ENCODE data around the gene HAGHL.

The HAGHL gene

DNA sequence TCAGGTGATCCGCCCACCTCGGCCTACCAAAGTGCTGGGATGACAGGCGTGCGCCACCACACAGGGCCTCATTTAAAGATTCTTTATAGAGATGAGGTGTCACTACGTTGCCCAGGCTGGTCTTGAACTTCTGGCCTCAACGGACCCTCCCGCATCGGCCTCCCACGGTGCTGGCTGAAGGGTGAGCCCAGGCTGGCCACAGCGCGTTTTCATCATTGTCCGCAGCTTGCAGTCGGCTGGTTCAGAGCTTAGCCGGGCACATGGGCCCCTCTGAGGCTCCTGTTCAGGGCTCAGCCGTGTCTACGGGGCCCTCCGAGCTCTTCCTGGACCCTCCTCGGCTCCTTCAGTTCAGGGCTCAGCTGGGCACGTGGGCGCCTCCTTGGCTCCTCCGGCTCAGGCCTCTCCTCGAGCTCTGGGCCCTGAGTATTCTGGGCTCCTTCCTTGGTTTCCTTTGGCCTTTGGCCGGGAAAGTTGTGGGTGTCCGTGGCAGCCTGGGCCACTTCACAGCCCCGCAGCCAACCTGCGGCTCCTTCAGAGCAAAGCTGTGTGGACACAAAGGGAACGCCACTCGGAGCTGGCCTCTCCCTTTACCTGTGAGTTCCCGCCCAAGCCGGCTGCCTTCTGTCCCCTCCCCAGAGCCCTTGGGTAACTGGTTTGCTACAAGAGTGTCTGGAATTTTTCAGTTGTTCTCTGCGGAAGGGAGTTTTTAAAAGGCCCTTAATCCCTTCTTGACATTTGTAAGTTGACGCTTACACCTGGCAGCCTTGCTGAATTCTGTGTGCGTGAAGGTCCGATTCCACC, 32.4 kb downstream of the HAGHL start:
- no peak for DNase-seq

DNA sequence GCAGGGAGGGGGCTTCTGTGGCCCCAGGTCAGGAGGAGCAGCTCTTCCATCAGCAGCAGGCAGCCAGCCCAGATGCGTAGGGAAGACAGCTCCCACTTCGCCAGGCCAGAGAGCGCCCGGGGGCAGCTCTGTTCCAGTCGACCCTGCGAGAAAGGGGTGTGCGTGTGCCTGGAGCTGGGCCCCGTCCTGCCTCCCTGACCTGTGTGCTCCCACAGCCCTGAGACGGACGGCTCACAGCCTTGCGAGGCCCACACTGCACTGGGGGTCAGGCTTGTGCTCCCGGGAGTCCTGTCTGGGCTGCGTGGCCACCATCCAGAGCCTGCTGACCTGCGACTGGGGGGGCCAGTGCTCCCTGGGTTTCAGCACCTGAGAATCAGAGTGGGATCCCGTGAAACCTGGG, 33.2 kb downstream of the HAGHL start:
- DNase-seq, result no peak

DNA sequence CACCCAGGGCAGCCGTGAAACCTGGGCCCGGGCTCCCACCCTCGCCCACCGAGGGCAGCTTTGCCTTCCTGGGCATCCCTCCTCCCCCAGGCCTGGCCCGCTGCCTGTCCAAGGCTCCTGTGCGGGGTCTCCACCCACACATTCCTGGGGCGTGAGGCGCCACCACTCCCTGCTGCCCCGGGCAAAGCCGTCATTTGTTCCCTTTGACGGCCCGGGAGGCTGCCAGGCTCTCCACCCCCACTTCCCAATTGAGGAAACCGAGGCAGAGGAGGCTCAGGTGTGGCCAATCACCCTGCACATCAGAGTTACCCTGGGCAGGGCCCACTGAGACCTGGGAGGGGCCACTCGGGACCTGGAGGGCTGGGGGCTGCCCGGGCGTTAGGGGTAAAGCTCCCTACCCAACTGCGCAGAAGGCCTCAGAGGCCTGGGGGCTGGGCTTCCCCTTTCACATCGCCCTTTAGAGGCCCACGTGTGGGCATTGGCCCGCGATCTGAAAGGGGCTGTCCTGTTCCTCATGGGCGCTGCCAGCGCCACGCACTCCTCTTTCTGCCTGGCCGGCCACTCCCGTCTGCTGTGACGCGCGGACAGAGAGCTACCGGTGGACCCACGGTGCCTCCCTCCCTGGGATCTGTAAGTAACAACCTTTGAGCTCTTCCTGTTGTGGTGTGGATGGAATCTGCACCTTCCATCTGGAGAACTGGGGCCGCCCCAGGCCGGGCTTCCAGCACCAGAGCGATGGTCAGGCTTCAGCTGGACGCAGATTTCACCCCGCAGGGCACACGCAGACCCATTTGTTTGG, 33.8 kb downstream of the HAGHL start, which contains the start of gene MSLN:
Gene MSLN (plus strand): TSS at position 190 of the 799 bp plus-strand sequence. CDS start 1,947 bp downstream, outside the sequence.
- no peak for DNase-seq

DNA sequence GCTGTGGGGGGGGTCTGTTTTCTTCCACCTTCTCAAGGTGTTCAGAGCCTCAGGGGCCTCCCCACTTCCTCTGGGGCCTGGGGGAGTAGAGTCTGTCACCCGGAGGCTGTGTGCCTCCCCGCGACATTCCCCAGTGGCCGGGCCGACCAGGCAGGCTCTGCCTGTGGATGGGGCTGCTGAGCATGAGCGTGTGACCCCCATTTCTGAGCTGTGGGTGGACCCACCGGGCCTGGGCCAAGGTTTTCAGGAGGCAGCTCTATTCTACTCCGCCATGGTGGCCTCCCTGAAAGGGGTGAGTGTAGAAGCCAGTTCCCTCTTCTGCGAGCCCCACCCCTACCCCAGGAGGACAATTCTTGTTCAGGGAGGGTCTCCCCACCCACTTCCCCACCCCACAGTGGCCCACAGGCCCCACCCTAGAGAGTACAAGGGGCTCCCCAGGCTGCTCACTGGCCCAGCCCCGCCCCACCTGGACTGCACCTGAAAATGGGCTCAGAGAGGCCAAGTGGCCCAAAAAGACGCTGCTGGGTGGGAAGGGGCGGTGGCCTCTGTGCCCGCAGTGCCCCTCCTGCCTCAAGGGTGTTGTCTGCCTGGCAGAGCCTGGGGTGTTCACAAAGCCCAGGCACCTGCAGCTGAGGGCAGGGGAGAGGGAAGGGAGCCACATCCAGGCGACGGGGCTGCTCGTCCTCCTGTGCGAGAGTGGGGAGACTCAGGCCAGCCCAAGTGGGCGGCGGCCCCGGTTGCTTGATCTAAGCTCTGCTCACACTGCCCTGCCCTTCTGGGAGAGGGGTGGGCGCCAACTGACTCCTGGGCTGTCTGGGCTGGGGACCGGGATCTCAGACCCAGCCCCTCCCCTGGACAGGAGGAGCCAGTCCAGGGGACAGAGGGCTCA, 35.0 kb downstream of the HAGHL start:
- no peak for DNase-seq

DNA sequence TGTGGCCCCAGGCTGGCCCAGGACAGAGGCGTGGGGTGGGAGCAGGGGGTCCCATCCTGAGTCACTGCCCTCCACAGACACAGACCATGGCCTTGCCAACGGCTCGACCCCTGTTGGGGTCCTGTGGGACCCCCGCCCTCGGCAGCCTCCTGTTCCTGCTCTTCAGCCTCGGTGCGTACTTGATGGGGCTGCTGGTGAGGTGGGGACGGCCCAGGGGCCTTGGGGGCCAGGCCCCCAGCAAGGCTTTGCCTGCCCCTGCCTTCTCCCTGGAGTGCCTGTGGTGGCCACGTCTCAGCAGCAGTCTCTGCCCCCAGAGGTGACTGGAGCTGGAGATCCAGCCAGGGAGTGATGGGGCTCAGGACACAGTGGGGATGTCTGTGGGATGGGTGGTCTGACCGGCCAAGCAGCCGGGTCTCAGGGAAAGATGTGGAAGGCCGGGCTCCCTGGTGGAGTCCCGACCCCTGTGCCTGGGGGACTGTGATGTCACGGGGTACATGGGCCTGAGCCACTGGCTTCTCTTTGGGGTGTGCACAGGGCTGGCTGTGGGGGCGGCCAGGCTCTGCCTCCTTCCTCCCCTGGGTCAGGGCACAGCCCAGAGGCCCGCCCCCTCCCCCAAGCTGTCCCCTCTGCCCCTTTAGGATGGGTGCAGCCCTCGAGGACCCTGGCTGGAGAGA, 35.8 kb downstream of the HAGHL start:
- DNase-seq, result no peak

DNA sequence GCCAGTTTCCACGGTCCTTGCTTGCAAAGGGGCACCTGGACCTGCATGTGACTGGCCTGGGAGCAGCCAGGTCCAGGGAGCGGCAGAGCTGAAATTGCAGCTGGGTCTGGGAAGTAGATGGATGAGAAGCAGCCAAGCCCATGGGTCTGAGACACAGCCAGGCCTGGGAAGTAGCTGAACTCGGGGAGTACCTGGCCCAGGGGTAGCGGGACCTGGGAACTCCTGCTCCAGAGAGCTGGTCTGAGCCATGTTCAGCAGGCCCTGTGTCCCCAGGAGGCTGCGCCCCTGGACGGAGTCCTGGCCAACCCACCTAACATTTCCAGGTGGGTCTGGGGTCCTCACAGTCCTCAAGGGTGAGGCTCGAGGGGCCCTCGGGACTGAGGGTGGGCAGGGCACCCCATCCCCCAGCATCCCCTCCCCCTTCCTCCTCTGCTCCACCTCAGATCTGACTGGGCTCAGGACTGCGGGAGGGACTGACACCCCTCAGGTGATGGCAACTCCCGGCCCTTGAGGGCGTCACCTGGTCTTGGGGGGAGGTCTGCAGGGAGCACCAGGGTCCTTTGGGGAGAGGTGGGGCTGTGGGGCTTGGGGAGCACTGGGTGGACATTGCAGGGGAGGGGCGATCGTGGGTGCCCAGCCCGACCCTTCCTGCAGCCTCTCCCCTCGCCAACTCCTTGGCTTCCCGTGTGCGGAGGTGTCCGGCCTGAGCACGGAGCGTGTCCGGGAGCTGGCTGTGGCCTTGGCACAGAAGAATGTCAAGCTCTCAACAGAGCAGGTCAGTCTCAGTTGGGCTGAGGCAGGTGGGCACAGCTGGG, 36.7 kb downstream of the HAGHL start:
- no peak for DNase-seq

DNA sequence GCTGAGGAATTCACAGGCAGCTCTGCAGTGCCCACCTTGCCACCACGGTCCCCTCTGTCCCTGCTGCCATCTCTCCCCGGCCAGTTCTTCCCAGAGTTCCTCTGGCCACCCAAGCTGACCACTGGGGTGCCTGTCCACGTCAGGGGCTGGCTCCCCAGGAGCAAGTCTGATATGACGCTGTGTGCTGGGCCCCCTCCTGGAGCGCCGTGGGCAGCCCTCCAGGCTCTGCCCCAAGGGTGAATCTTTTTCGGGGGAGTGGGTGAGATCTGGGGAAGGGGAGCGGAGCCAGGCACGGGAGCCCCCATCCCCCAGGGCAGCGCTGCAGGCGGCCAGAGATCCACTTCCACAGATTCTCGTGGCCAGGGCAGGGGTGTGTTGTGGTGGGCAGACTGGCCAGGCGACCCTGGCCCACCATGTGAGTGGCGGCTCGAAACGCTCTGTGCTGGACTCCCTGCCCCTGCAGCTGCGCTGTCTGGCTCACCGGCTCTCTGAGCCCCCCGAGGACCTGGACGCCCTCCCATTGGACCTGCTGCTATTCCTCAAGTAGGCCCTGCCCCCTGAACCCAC, 37.4 kb downstream of the HAGHL start:
- no peak for DNase-seq

DNA sequence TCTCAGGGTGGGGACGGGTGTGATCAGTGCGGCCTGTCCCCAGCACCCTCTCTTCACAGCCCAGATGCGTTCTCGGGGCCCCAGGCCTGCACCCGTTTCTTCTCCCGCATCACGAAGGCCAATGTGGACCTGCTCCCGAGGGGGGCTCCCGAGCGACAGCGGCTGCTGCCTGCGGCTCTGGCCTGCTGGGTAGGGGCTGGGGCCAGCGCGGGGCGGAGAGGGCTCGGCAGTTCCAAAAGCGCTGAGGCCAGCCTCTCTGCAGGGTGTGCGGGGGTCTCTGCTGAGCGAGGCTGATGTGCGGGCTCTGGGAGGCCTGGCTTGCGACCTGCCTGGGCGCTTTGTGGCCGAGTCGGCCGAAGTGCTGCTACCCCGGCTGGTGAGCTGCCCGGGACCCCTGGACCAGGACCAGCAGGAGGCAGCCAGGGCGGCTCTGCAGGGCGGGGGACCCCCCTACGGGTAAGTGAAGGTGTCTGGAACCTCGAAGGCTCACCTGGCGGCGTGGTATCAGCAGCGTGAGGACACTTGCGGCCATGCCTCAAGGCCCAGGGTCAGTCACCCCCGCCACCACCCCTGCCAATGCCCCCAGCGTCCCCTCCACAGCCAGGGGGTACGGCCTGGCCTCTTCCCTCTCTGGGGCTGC, 38.1 kb downstream of the HAGHL start:
- no peak for DNase-seq

DNA sequence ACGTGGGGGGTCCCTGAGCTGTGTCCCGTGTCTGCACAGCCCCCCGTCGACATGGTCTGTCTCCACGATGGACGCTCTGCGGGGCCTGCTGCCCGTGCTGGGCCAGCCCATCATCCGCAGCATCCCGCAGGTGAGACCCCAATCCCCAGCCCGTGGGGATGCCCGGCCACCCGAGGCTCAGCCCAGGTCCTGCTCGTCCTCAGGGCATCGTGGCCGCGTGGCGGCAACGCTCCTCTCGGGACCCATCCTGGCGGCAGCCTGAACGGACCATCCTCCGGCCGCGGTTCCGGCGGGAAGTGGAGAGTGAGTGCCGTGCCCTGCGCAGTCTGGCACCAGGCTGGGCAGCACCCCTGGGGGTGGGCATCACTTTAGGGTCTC, 38.6 kb downstream of the HAGHL start:
- no peak for DNase-seq

DNA sequence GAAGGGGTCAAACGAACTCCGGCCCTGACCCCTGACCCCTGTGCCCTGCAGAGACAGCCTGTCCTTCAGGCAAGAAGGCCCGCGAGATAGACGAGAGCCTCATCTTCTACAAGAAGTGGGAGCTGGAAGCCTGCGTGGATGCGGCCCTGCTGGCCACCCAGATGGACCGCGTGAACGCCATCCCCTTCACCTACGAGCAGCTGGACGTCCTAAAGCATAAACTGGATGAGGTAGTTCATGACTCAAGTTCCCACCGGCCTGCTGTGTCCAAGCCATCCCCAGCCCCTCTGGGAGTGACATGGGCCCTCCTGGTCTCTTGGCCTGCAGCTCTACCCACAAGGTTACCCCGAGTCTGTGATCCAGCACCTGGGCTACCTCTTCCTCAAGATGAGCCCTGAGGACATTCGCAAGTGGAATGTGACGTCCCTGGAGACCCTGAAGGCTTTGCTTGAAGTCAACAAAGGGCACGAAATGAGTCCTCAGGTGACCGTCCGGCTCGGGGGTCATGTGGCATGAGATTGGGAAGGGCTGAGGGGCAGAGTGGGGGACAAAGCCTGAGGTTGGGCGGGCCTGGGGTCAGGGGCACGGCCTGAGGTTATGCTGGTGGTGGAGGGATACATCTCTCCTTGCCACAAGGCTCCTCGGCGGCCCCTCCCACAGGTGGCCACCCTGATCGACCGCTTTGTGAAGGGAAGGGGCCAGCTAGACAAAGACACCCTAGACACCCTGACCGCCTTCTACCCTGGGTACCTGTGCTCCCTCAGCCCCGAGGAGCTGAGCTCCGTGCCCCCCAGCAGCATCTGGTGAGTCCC, 39.3 kb downstream of the HAGHL start:
- DNase-seq, result no peak

DNA sequence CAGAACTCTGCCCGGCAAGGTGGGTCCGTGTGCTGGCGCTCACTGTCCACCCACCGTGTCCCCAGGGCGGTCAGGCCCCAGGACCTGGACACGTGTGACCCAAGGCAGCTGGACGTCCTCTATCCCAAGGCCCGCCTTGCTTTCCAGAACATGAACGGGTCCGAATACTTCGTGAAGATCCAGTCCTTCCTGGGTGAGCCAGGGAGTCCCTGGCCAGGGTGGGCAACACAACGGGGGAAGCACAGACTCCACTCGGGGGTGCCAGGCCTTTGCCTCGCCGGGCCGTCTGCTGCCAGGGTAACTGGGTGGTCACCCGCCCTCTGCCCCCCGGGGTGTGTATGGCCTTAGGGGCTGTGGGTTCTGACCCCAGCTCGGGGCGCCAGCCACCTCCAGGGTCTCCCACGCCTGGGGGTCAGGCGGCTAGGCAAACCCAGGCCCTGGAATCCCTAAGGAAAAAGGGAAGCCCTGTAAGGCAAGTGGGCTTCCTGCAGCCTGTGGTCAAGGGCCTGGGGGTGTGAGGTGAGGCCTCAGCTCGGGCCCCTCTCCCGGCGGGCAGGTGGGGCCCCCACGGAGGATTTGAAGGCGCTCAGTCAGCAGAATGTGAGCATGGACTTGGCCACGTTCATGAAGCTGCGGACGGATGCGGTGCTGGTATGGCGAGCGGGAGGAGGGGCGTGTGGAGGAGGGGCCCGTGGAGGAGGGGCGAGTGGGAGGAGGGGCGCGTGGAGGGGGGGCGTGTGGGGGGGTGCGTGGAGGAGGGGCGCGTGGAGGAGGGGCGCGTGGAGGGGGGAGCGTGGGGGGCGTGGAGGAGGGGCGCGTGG, 40.1 kb downstream of the HAGHL start:
- no peak for DNase-seq

DNA sequence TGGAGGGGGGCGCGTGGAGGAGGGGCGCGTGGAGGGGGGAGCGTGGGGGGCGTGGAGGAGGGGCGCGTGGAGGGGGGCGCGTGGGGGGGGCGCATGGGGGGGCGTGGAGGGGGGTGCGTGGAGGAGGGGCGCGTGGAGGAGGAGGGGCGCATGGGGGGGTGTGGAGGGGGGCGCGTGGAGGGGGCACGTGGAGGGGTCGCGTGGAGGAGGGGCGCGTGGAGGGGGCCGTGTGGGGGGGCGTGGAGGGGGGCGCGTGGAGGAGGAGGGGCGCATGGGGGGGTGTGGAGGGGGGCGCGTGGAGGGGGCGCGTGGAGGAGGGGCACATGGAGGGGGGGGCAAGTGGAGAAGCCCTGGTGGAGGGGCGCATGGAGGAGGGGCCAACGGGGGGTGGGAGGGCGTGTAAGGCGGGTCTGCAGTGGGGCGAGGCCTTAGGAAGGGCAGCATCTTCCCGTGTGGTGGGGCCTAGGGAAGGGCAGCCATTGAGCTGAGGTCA, 40.9 kb downstream of the HAGHL start:
- no peak for DNase-seq

DNA sequence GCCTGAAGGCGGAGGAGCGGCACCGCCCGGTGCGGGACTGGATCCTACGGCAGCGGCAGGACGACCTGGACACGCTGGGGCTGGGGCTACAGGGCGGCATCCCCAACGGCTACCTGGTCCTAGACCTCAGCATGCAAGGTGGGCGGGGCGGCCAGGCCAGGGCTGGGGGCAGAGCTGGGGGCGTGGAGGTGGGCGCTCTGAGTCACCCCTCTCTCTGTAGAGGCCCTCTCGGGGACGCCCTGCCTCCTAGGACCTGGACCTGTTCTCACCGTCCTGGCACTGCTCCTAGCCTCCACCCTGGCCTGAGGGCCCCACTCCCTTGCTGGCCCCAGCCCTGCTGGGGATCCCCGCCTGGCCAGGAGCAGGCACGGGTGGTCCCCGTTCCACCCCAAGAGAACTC, 41.5 kb downstream of the HAGHL start:
- no peak for DNase-seq

DNA sequence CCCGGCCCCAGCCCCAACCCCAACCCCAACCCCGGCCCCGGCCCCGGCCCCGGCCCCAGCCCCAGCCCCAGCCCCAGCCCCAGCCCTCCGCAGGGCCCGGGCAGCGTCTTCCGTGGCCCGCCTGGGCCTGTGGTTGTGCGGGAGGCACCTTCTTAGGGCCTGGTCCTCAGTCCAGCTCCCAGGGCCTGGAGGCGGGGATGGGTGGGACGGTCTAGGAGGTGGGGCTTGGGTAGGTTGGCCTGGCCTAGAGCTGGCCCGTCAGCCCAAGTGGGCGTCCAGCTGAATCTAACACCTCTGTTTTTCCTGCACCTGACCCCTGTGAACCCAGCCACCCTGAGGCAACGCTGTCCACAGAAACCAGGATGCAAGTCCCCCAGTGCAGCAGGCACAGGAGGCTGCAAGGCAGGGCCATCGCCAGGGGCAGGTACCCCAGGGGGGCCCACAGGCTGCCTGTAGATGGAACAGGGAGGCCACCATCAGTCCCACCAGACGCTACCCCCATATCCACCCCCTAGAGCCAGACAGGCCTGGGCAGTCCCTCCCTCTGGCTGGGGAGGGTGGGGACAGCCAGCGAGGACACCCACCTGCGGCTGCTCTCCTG, 42.4 kb downstream of the HAGHL start:
- no peak for DNase-seq

DNA sequence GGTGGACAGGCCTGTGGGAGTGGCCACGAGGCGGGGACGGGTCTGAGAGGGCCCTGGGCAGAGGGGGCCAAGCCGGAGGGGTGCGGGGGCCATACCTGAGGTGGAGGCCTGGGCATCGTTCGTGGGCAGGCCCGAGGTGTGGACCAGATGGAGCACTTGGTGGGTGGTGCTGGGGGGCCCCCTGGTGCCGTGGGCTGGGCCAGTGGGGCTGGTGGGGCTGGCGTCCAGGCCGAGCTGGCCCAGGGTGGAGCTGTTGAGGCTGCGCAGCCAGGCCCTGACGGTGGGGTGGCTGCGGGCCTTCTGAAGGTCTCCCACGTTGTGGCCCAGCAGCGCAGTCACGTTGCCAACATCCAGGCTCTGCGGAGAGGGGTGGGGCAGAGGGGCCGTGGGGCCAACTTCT, 43.0 kb downstream of the HAGHL start:
- no peak for DNase-seq

DNA sequence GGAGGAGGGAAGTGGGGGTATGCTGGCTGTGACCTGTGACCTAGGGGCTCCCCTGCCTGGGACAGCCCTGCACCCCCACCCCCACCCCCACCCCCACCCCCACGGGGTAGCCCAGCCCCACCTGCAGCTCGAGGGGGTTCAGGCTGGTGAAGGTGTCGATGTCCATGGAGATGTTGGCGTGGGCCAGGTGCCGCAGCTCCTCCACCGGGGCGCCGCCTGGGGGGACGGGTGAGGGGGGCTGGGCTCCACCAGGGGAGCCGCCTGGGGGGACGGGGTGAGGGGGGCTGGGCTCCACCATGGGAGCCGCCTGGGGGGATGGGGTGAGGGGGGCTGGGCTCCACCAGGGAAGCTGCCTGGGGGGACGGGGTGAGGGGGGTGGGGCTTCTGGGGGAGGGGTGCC, 43.5 kb downstream of the HAGHL start:
- no peak for DNase-seq

DNA sequence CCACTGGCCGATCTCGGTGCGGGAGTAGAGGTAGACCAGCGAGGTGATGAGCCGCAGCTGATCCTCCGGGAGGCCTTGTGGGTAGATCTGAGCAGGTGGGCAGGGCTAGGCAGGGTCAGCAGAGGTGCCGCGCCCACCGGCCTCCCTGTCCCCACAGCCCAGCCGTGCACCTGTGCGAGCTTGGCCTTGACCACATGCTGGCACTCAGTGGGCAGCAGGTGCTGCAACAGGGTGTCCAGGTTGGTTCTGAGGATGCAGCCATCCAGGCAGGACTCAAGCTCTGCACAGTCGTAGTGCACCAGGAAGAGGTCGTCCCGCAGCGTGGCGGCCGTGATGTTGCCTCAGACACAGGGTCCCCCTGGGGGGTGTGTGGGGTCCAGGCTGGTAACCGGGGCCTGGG, 46.1 kb downstream of the HAGHL start:
- no peak for DNase-seq

Measured in fibroblast of skin of scalp (primary cell).